DMS 273 (cell line): ENCODE measurements around the gene PLEKHA8.

Experiments used
- DNase-seq: peaks from one replicate; lab custom pipeline; 2025; ENCODE audit not compliant: unreplicated experiment; lab: John Stamatoyannopoulos, UW

The PLEKHA8 gene

DNA sequence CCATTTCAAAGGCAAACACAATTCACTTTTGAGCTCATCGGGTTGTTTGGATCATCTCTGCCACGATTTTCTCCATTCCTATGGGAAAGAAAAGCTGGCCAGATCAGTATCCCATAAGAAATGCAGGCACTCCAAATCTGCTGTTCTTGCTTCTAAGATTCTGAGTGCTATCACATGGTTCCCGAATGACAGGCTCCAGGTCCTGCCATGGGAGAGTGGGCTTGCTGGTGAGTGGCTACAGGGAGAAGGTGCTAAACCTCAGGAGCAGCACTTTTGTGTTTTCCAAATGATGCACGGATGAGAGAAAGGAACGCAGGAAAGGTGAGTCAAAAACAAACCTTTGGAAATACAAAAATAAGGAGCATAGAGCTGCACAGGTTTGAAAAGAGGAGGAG lies 138.6 kb downstream of the PLEKHA8 start:
- no peak for DNase-seq

DNA sequence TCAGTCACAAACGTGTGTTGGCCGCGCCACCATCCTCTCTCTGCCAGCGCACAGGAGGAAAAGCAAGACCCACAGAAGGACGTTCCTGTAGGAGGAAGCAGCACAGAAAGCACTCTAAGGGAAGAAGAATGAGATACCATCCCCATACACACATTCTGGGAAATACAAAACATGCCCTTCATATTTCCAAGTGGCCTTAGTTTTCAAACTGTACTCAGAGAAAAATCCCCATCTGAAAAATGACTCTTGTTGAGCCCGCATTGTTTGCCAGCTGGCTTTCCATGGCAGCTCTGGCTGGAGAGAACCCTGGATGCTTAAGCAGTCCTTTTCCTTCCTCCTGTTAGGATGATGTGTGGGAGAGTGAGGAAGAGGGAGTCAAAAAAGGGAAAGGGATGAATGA lies 139.7 kb downstream of the PLEKHA8 start:
- no peak for DNase-seq

DNA sequence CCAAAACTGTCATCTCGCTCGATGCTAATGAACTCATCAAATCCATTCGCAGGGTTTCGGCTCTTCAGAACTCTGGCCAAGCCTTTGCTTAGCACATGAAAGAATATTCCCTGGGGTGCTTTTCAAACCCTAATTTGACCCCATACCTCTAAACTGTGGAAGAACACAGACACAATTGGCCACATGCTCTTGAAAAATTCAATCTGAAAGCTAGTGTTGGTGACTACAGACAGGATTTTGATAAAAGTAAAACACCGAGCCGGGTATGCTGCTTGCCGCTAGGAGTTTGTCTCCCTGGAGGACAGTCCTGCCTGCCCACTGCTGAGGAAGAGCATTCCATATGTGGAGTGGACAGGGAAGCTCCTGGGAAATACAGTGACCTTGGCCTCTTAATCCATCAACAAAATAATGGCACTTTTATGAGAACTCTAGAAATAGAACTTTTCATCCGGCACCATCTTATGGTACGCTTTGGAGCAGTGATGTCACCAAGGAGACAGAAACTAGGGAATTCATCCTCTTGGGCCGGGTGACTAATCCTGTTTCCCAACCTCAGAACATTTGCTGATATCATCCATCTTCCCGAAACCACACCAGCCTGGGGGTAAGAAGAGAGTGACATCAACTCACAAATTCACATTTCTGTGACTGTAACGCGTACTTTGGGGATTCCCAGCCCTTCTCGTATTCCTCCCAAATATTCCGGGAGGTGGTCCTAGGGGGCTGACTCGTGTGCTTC lies 140.8 kb downstream of the PLEKHA8 start:
- peak; percentile 42 for DNase-seq

DNA sequence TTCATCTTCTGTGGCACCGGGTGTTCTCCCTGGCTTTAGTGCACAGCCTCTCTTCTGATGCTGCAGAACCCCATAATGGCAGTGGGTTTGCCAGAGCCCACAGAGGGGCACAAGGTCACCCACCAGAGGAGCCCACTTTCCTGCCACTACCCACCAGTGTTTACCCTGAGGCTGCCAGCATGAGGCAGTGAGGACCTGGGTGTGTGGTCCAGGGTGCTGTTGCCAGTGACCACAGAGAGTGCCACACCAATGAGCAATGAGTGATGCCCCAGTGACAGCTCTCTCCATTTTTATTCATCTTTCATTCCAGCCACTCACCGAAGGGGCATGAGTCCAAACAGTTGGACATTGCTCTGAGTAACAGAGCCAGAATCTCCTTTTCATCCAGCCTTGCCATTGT lies 141.4 kb downstream of the PLEKHA8 start:
- no peak for DNase-seq

DNA sequence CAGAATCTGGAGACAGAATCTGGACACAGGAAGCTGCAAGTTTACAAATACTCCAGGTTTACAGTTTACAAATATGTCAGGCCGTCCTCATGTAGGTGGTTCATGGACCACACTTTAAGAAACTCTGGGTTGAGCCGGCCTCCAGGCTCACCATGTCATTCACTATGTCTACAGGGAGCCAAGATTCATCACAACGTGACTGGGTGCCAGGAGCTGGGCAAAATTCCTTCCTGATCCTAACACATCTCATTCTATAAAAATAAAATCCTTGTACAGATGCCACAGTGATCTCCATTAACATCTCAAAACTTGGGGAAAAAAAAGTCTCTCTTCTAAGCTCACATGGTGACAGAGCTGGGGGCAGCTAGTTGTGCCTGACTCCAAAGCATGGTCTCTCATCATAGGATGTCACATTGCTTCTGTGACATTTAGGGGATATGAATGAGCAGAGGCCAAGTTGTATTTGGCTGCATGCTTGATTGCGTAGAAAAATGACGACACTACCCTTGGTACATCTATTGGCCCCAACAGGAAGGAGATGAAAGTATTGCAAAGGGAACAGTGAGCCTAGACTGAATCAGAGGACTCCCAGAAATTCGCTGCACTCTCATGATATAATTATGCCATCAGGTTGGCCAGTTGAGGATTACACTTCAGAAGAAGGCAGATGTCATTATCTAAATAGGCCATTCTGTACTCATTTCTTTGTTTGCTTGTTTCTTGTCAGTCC lies 142.4 kb downstream of the PLEKHA8 start:
- no peak for DNase-seq

DNA sequence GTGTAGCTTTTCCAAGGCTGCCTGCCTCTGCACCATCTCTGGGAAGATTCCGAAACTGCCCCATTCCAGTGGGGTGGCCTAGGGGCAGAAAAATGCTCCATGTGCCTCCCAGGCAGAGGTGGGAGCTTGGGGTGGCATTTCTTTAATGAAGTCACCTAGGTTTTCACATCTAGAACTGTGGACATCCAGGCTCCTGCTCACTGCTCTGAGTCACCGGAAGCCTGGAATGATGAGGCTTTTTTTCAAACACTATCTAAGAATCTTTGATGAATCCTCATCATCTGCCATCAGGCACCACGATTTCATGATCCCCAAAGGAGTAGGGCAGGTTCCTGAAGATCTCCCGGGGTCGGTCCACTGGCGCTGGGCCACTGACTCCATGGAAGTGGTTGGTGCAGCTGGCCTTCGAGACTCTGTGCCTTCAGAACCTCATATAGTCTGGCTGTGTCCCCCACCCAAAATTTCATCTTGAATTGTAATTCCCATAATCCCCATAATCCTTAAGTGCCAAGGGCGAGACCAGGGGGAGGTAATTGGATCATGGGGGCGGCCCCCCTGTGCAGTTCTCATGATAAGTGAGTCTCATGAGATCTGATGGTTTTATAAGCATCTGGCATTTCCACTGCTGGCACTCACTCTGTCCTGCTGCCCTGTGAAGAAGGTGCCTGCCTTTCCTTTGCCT lies 143.7 kb downstream of the PLEKHA8 start:
- DNase-seq: peak; percentile 97

DNA sequence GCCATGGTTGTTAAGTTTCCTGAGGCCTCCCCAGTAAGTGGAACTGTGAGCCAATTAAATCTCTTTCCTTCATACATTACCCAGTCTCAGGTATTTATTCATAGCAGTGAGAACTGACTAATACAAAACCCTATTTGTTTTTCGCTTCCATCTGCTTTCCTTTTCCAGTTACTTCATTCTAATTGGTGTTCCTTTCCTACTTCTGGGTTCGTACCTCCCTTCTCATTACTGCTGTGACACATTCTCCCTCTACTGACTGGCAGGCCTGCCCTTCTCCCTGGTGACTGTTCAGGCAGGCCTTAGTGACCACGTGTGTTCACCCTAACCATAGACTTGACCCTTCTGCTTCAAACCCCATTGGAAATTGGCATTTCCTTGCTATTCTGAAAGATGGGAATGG lies 144.2 kb downstream of the PLEKHA8 start:
- no peak for DNase-seq

DNA sequence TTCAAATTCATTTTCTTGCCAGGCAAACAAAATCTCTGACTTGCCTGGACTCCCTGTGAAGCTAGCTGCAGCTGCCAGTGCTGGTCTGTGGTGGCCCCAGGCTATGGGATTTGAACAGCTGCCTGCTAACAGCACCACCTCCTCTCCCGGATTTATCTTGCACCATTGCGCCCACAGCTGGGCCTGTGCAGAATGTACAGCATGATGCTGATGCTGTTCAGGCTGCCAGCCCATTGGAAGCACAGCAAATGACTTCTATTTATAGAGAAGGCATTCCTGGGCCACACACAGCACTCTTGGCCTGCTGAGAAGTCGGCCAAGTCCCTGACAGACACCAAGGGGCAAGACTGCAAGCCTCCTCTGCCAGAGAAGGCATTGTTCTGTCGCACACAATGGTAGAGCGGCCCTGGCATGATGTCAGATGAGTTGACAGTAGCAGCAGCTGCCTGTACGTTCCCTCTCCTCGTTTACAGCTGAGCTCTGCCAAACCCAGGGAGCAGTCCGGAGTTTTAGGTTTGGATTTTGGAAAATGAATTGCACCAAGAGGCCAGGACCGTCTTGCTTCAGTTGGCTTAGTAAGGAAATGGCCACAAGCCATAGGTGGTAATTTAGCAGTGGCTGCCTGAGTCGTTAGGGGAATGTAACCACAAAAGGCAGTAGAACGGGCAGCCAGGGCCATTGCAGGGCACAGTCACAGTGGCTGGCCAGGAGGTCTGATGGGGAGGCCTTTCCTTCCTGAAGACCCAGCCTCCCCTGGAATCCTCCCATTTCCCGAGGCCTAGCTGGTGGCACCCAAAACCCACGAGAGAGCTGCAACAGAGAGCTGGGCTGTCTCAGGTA lies 145.1 kb downstream of the PLEKHA8 start:
- peak; percentile 100 for DNase-seq

DNA sequence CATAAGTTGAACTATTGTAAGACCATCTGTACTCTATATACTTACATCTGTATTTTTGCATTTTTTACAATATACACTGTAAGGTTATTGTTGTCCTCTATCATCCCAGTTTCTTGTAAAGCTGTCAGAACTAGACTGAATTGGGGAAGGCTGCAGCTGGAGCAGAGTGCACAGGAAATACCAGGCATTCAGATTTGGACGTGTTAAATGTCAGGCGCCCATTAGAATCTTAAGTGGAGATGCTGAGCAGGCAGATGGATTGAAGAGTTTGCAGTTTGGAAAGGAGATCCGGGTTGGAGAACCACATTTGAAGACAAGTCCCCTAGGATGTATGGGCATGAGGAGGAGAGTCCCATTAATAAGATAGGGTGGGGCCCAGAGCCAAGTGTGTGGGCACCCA lies 147.0 kb downstream of the PLEKHA8 start:
- peak; percentile 47 for DNase-seq

DNA sequence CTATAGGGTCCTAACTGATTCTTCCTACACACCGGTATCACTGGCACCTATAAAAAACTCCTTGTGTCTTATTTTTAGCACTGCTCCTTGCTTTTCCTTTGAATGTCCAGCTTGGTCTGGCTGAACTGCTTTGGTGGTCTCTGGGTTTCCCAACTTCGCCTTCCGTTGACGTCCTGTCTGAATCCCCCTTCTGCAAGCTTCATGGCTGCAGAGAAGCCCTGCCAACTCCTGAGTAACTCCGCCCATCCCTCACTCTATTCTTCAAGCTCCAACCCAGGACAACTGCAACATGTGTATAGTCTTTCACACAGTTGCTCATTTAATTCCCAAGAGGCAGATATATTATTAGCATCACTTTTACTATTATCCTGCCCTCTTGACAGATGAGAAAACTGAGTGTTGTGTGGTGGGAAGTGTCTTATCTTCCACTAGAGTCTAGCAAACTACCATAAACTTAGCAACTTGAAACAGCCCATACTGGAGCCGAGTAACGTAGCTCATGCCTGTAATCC lies 147.5 kb downstream of the PLEKHA8 start:
- DNase-seq: no peak

DNA sequence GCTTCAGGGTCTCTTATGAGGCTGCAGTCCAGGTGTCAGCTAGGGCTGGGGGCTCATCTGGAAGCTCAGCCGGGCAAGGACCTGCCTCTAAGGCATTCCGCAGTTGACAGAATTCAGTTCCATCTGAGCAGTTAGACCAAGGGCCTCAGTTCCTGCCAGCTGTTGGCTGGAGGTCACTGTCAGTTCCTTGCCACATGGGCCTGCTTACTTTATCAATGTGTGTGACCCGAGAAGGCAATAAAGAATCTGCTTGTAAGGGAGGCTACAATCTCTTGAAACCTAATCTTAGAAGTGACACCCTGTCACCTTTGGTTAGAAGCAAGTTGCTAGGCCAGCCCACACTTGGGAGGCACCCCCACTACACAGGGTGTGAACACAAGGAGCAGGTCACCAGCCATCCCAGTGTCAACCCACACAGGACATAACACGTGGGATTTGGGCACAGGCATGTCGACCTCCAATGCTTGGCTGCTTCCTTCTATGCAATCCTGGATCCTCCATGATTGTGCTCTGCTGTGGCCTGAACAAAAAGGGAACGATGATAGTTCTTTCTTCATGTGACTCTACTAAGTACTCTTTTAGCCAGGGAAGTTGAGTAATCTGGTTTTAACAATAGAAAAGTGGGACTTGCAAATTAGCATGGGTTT lies 148.4 kb downstream of the PLEKHA8 start:
- DNase-seq: no peak

DNA sequence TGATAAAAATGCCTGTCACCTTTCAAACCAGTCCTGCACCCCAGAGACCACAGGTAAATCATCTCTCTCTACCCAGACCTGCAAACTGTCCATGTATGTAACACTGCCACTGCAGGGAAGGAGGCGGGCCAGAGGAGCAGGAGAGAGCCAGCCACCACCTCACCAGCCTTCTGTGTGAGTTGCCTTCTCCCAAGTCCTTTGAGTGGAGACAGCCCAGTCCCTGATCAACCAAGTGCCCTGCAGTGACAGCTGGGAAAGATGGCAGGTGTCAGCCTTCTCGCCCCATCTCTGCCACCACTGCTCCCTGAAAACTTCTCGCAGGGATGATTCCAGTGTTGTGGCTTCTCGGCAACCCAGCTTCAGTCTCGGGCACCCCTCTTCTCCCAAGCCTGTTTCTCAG lies 149.0 kb downstream of the PLEKHA8 start:
- no peak for DNase-seq

DNA sequence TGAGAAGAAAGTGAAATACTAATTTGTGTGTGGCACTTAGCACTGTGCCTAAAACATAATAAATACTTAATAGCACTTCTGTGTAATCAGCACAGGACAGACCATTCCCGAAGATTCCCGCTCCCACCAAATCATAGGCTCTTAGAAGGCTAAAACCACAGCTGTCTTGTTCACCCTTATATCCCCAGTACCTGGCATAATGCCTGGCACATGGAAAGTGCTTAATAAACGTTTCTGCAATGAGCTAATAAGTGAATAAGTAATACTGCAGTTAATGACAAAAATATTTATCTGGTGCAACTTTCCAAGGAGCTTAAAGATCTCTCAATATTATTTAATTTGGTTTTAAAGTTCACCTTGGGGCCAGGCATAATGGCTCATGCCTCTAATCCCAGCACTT lies 149.8 kb downstream of the PLEKHA8 start:
- DNase-seq: peak; percentile 59

DNA sequence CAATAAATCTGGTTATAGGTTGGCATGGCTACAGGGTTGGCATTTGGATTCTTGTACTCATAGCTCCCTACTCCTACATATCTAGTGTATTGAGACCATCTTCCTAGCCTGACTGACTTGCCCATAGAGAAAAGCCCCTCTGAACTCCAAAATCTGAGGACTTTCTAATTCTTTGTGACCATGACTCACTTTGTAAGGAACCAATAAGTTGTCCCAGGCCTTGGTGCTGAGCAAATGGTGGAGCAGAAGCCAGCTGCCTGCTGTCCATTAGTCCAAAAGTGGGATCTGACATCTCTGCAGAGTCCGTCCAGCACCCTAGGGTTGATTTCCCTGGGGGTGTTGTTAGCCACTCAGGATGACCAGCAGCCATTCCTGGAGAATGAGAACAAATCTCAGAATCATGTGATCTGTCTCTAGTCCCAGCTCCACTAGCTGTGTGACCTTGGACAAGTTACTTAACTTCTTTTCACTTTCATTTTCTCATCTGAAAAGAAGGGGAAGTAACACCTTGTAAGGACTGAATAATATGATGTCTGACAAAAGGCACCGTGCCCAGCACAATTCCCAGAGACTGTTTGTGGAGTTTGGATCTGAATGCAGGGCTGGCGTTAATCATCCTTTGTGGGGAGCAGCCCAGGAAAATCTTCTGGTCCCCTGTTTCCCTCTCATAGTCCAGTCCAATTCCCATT lies 150.7 kb downstream of the PLEKHA8 start:
- DNase-seq: no peak
